ENCODE measurements around the gene CIPC.

CIPC gene

DNA sequence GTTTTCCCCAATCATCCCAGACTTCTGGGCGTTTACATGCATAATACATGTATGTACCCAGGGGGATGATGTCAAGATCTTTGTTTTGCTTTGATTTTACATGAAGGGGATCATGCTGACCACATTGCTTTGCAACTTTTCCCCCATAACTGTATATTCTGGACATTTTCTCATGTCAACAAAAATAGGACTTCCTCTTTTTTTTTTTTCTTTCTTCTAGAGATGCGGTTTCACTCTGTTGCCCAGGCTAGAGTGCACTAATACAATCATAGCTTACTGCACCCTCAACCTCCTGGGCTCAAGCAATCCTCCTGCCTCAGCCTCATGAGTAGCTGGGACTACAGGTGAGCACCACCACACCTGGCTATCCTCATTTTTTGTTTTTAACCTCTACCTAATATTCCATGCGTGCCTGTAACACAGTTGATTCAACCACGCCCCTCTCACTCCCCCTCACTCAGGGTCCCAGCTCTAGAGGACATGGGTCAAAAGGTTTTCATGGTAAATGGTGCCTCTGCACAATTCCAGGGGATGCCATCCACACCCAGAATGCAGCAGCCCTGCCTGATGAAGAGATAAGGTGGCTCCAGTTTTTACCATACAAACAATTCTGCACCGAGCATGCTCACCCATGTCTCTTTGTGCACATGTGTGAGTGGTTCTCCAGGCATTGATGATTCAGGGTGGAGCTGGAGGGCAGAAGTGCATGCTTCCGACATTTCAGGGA lies 32.0 kb upstream of the CIPC start:
- Mint-ChIP-seq H3K27me3 (peaks cover 16% of the 10 kb centered on the region), H3K9me3 (no peaks in the 10 kb centered on the region), H3K4me3 (no peak overlapping the region), H3K27ac (no peak overlapping the region), H3K36me3 (no peaks in the 10 kb centered on the region), H3K4me1 (peaks cover 41% of the 10 kb centered on the region)
- peak; percentile 64 for ATAC-seq

DNA sequence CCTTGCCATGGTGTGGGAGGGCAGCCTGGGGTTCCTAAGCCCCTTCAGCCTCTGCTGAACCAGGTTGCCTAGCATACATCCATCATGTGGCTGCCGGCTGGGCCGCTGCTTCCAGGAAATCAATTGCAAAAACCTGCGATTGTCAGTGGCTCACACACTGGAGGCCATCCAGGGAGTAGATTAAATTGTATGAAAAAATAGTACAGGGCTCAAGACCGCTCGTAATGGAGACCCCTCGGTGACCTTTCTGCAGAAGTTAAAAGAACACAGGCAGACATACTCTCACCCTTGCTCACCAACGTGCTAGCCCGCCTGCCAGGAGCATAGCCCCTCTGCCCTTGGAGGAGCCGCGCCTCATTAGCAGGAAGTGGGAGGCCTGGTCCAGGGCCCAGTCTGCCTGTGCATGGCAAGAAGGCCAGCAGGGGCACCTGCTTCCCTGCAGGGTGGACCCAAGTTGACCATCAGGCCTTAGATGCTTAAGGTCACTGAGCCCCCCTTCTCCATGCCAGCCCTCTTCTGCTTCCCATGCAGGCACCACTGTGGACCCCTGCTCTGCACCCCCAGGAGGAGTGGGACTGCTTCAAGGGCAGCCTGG lies 31.4 kb upstream of the CIPC start:
- no peak overlapping the region for H3K27ac Mint-ChIP-seq
- no peak overlapping the region for H3K4me3 Mint-ChIP-seq
- H3K27me3 Mint-ChIP-seq = peaks cover 16% of the 10 kb centered on the region
- H3K9me3 Mint-ChIP-seq = no peaks in the 10 kb centered on the region
- no peaks in the 10 kb centered on the region for H3K36me3 Mint-ChIP-seq
- no peak for ATAC-seq
- peaks cover 41% of the 10 kb centered on the region for H3K4me1 Mint-ChIP-seq

GRCh38 chr14:77067632-77068516 lies 30.2 kb upstream of the CIPC start:
- Mint-ChIP-seq H3K27me3 (peaks cover 16% of the 10 kb centered on the region), H3K4me1 (peaks cover 41% of the 10 kb centered on the region), H3K27ac (no peak overlapping the region), H3K9me3 (no peaks in the 10 kb centered on the region), H3K36me3 (no peaks in the 10 kb centered on the region), H3K4me3 (no peak overlapping the region)
- peak; percentile 64 for ATAC-seq

DNA sequence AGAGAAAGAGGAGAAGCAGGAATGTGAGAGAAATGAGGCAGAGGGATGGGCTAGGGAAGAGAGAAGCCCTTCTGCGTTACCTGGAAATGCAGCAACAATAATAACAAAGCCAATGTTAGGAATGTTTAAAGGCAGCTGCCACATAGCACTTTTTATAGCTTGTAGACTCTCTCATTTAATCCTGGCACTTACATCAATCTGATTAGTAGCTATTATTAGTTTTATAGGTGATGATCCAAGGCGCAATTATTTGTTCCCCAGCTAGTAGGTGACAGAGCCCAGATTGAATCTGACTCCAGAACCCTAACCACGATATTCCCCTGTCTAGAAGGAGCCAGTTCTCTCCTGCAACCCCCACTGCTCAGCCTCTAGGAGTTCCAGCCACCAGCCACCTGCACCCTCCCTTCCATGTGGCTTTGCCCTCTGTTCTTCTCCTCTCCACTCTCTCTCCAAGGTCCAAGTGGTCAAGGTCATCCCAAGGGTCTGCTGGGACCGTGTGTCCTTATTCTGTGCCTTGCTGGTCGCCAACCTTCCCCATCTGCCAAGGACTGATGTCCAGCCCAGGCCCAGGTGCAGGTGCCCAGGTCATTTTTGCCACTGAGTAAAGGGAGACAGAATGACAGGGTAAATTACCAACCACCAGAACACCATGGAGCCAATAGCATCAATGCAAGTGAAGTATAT lies 29.4 kb upstream of the CIPC start:
- no peak overlapping the region for H3K27ac Mint-ChIP-seq
- ATAC-seq = no peak

GRCh38 chr14:77069551-77069950 lies 28.5 kb upstream of the CIPC start:
- H3K9me3 Mint-ChIP-seq = no peaks in the 10 kb centered on the region
- no peak overlapping the region for H3K4me3 Mint-ChIP-seq
- peaks cover 33% of the 10 kb centered on the region for H3K4me1 Mint-ChIP-seq
- H3K36me3 Mint-ChIP-seq = no peaks in the 10 kb centered on the region
- ATAC-seq = no peak
- H3K27ac Mint-ChIP-seq = no peak overlapping the region
- peaks cover 16% of the 10 kb centered on the region for H3K27me3 Mint-ChIP-seq

More for the DNA sequence above, 29.4 kb upstream of the CIPC start:
- Mint-ChIP-seq H3K36me3 (no peaks in the 10 kb centered on the region), H3K4me1 (peaks cover 35% of the 10 kb centered on the region), H3K4me3 (no peak overlapping the region), H3K9me3 (no peaks in the 10 kb centered on the region), H3K27me3 (peaks cover 16% of the 10 kb centered on the region)

DNA sequence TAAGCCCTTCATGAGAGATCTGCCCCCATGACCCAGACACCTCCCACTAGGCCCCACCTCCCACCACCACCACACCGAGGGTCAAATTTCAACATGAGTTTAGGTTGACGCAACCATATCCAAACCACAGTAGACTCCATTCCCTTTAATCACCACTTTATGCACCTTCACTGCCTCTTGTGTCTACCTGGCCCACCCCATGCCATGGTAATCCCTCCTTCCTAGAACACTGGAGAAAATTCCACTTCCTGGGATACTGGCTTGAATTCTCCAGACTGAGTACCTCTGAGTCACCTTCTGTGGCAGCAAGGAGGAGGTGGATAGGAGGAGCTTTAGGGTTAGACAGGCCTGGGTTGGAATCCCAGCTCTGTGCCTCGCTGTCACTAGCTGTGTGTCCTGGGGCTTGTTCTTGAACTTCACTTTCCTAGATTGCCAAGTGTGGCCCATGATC lies 26.1 kb upstream of the CIPC start:
- Mint-ChIP-seq H3K36me3 (no peaks in the 10 kb centered on the region), H3K27ac (no peak overlapping the region)

DNA sequence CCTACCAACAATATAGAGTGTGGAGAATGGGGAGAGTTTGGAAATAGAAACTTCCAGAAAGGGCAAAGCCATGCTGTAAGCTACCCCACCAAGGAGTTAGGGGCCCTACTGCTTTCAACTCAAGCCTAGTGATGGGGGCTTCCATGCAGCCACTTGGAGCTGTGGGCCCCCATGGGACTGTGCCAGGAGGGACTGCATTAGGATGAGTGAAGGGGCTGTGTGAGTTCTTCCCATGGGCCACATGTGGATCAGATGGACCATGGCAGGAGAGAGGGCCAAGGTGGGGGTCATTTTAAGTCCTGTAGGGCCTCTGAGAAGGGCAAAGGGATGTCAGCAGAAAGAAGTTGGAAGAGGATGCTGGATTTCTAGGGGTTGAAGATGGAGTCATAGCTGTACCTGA lies 23.1 kb upstream of the CIPC start:
- H3K4me1 Mint-ChIP-seq = peaks cover 6% of the 10 kb centered on the region
- no peak overlapping the region for H3K4me3 Mint-ChIP-seq
- ATAC-seq = no peak
- no peaks in the 10 kb centered on the region for H3K9me3 Mint-ChIP-seq
- no peaks in the 10 kb centered on the region for H3K27me3 Mint-ChIP-seq
- H3K27ac Mint-ChIP-seq = no peak overlapping the region
- no peaks in the 10 kb centered on the region for H3K36me3 Mint-ChIP-seq

More for the DNA sequence above, 26.1 kb upstream of the CIPC start:
- no peak for ATAC-seq
- peaks cover 11% of the 10 kb centered on the region for H3K4me1 Mint-ChIP-seq
- H3K4me3 Mint-ChIP-seq = no peak overlapping the region
- peaks cover 16% of the 10 kb centered on the region for H3K27me3 Mint-ChIP-seq
- H3K9me3 Mint-ChIP-seq = no peaks in the 10 kb centered on the region

GRCh38 chr14:77076113-77076631 lies 21.9 kb upstream of the CIPC start:
- Mint-ChIP-seq H3K36me3 (no peaks in the 10 kb centered on the region), H3K4me1 (peaks cover 9% of the 10 kb centered on the region), H3K4me3 (no peak overlapping the region), H3K9me3 (no peaks in the 10 kb centered on the region), H3K27ac (no peak overlapping the region), H3K27me3 (no peaks in the 10 kb centered on the region)
- ATAC-seq = no peak

DNA sequence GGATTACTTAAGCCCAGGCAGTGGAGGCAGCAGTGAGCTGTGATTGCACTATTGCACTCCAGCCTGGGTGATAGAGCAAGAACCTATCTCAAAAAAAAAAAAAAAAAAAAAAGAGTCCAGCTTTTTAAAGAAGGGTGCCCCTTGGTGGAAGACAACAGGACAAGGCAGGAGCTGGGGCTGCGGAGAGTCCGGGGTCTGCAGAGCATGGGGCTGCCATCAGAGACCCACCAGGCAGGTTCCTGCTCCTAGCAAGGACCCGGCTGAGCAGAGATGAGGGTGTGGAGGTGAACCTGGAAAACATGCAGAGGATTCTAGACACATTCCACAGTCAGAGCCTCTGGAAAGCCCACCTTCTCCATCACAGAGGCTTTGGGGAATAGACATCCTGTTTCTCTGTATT lies 21.0 kb upstream of the CIPC start:
- no peaks in the 10 kb centered on the region for H3K9me3 Mint-ChIP-seq
- H3K36me3 Mint-ChIP-seq = no peaks in the 10 kb centered on the region
- H3K4me3 Mint-ChIP-seq = no peak overlapping the region
- H3K4me1 Mint-ChIP-seq = peaks cover 18% of the 10 kb centered on the region
- no peak for ATAC-seq
- no peak overlapping the region for H3K27ac Mint-ChIP-seq
- no peaks in the 10 kb centered on the region for H3K27me3 Mint-ChIP-seq

DNA sequence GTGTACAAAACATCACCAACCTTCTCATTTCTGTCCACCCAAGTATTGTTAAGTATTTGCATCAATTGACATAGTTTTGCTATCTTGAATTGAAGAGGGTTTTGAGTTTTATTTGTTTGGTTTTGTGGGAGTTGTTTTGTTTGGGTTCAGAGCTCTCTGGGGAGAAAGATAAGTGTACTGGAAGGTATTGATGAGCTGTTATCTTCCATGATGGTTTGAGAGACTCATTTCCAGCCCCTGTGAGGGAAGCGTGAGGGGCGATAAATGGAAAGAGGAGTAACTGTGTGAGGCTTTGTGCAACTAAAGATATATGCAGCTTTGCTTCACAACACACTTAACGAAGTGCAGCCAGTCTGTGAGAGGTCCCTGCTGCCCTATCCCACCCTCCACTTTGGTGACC lies 15.7 kb upstream of the CIPC start:
- no peaks in the 10 kb centered on the region for H3K27me3 Mint-ChIP-seq
- H3K36me3 Mint-ChIP-seq = no peaks in the 10 kb centered on the region
- H3K9me3 Mint-ChIP-seq = no peaks in the 10 kb centered on the region
- peaks cover 33% of the 10 kb centered on the region for H3K4me1 Mint-ChIP-seq
- no peak overlapping the region for H3K4me3 Mint-ChIP-seq
- H3K27ac Mint-ChIP-seq = peak overlapping the region; percentile 11
- no peak for ATAC-seq

DNA sequence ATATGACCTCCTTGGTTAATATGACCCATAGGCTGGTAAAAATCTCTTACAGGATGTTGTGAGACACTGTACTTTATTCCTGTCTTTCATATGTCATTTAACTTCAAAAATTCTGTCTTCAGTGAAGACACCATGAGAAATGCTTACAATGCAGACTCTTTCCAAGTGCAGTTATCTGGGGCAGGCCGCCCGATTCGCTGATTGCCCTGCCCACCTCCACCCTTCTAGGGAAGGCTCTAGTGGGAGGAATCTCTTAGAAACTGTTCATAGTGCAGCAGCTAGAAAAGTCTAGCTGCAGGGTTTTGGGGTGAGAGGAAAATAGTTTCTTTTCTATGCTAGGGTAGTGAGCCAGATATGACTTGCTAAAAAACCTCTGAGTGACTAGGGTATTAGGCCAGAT lies 15.0 kb upstream of the CIPC start:
- no peaks in the 10 kb centered on the region for H3K27me3 Mint-ChIP-seq
- no peaks in the 10 kb centered on the region for H3K36me3 Mint-ChIP-seq
- ATAC-seq = no peak
- H3K27ac Mint-ChIP-seq = peak overlapping the region; percentile 11
- no peak overlapping the region for H3K4me3 Mint-ChIP-seq
- H3K4me1 Mint-ChIP-seq = peaks cover 33% of the 10 kb centered on the region
- no peaks in the 10 kb centered on the region for H3K9me3 Mint-ChIP-seq

- Mint-ChIP-seq H3K4me1 (peaks cover 27% of the 10 kb centered on the region), H3K27ac (peak overlapping the region; percentile 40), H3K4me3 (no peak overlapping the region), H3K9me3 (no peaks in the 10 kb centered on the region), H3K36me3 (no peaks in the 10 kb centered on the region), H3K27me3 (no peaks in the 10 kb centered on the region)
- no peak for ATAC-seq
Observed at GRCh38 chr14:77084985-77085384, 13.1 kb upstream of the CIPC start.

DNA sequence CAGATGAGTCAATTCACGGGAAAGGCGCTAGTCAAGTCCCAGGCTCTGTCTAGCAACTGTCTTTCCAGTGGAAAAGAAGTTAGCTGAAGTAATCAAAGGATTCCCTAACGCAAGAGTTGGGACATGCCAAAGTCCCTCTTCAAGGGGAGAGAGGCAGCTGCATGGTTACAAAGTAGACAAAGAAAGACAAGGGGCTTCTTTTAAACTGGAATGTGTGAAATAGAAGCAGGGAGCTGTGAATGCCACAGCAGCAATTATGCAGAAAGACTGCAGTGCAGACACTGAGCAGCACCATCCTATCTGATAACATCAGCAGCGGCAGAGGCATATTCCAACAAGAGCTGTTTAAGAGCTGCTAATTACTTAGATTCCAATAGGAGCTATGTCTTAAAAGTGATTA lies 12.5 kb upstream of the CIPC start:
- Mint-ChIP-seq H3K9me3 (no peaks in the 10 kb centered on the region), H3K4me3 (no peak overlapping the region), H3K36me3 (no peaks in the 10 kb centered on the region), H3K27ac (peak overlapping the region; percentile 42), H3K4me1 (peaks cover 27% of the 10 kb centered on the region), H3K27me3 (no peaks in the 10 kb centered on the region)
- no peak for ATAC-seq

DNA sequence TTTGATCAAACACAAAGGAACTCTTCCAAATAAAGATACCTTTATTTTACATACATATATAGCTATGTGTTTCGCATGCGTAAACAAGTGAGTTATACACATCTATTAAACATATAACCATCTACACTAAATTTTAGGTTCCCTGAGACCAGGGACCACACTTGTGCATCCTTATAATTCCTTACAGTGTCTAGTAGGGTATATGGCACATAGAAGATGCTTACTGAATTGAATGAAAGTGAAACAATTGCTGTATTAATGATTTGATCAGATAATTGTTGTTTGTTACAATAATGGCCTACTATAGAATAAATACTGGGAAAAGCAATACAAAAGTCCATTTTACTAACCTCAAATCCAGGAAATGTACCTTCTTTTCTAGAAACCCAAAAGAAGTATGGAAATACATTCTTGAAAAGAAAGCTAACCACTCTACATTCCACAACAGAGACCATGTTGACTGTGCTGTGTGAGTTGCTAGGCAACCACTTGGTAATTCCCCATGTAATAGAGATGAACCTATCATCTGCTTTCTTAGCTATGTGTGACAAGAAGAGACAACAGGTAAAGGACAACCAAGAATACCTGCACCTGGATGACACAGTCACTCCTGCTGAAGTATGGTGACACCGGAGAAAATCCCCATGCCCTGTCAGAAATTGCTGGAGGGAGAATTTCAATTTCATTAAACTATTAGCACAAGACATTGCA lies 11.9 kb upstream of the CIPC start:
- Mint-ChIP-seq H3K9me3 (no peaks in the 10 kb centered on the region), H3K4me3 (no peak overlapping the region), H3K27me3 (no peaks in the 10 kb centered on the region), H3K4me1 (peaks cover 24% of the 10 kb centered on the region), H3K27ac (peak overlapping the region; percentile 42), H3K36me3 (no peaks in the 10 kb centered on the region)
- peak; percentile 57 for ATAC-seq
